Stimulated activated CD4-positive, alpha-beta T cell treated with anti-CD3 and anti-CD28 coated beads, Interleukin-1b, Interleukin-23, amount 100 ng/mL, for 4 hours (primary cell): ENCODE data around the gene MYO1H.

Experiments
- DNase-seq, 2 donors: peaks; one replicate each; pipeline ENCODE4 v3.0.0-alpha.2; 2020; ENCODE audit warnings: low read depth in 2 of 2

MYO1H gene

DNA sequence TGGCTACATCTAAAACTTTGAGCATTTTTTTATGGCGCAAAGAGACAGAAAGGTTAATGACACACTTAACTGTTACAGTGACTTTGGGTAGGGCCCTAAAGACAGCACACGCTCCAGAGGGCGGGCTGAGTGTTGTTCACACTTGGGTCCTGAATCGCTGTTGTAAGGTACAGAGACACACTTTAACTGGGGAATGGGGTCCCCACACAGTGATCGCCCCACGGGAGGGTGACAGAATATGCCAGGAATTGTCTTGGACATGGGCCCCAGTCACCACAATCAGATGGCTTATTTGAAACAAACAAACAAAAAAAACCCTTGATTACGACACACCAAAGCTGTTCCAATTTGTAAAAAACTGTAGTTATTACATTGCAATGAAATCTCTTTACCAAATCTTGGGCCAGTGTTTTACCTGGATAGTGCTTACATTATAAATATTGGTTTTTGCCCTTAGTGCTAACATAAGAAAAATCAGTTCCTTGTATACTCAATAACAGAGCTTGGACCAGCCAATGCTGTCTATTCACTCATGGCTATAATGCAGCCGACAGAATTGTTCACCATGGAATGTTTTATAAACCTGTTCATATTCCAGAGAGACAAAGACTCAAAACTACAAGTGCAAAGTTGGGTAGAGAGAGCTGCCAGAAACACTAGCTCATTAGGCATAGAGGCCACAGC, 101.1 kb downstream of the MYO1H start:
- no peak for DNase-seq

DNA sequence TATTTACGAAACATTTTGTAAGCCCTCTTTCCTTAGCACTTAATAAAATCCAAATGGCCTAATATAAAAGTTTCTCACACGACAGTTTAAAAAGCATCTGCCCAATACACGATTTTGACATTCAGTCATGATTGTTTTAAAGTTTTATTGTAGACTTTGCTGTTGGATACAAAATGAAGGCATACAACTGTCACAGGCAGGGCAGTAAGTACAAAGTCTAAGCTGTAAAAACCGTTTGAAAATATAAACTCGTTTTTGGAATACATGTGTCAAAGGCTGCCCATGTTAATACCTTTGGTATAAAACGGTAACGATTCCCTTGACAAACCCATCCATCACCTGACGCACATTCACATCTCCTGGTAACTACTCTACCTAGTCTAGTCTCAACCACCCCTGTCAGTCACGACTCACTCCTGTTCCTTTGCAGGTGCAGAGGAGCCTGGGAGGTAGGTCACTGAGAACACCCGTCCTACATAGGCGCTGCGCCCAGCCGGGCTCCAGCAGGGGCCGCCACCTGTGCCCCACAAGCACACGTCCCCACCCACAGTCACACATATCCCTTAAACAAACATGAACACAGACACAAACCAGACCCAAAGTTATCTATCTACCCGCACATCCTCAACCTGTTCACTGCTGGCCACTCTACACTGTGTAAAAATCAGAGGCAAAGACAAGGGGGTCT, 102.3 kb downstream of the MYO1H start:
- DNase-seq: no peak

- DNase-seq: no peak
These were observed 103.3 kb downstream of the MYO1H start for GRCh38 chr12:109450980-109451379.

- no peak for DNase-seq
These were observed 103.7 kb downstream of the MYO1H start for GRCh38 chr12:109451400-109451799.

DNA sequence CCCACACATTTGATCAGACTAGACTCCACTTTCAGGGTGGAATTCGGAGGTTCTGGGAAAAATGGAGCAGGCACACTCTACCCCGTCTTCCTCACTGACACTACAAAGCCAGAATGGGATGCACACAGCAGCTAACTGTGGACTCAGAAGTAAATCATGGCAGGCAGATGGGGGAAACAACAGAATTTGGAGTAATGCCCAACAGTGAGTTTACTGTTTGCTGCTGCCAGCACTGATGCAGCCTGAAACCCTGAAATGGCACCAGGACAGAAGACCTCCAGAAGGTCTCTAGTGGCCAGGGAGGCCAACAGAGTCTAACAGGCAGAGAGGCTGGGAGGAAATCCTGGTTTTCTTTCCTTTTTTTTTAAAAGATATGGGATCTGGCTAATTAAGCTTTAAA, 104.8 kb downstream of the MYO1H start:
- no peak for DNase-seq

DNA sequence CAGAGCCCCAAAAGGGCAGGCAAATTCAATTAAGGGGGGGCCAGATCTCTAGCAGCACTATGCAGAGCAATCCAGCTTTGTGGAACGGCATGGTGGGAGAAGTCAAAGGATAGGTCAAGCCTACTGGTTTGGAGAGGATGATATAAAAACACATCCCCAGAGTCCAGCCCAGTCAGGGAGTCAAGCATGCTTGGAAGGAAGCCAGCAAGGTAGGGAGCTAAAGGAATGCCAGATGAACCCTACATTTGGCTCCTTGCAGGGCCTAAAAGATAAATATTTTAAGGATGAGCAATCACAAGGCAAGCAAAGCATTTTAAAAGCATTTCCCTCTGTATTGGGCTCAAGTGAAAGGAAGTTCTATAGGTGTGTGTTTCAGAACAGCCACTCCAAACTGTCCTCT, 108.0 kb downstream of the MYO1H start:
- no peak for DNase-seq

DNA sequence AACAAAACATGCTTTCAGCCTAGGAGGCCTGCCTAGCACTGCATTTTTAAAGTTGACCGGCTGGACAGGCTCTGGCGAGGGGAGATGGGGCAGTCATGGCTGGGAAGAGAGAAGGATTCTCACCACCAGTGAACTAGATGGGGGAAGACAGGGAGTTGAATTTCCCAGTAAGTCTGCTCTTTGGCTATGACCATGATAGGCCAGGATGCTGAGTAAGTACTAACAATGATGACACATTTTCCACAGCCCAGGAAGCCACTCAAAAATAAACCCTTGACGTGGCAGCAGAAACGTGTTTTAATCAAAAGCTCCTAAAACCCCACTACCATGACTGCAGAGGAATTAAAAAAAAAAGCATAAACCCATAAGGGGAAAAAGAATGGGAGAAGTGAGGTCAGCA, 110.4 kb downstream of the MYO1H start:
- no peak for DNase-seq

DNA sequence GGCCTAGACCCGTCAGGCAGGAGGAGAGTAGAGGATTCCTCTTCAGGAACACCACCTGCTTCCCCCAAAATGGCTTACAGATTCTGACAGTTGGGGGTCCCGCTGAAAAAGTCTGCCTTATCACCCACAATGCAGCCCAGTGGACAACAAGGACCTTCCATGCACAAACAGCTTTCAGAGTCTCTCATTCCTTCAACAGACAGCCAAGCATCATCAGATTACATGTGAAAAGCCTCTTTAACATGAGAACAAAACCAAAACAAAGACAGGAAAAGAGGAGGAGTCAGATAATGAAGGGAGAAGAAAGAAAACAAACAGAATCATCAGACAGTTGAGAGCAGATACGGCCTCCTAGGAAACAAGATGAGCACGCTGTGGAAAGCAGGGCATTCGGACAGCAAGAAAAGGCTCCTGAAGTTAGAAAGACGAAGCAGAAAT, 111.1 kb downstream of the MYO1H start:
- no peak for DNase-seq

DNA sequence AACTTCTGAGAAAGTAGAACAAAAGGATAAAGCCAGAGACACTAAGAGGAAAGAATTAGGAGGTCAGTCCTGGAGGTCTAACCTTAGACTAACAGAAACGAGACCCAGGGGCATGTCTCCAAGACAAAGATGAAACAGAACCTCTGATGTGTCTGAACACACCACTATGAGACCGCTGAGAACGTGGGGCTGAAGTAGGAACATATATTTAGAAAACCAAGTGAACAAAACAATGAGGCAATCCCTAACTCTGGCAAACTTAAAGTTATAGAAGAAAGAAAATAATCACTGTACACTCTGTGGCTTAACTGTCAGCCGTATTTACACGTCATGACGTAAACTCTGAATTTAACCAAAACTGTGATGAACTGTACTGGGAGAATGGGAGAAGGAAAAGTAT, 111.5 kb downstream of the MYO1H start:
- DNase-seq: no peak

DNA sequence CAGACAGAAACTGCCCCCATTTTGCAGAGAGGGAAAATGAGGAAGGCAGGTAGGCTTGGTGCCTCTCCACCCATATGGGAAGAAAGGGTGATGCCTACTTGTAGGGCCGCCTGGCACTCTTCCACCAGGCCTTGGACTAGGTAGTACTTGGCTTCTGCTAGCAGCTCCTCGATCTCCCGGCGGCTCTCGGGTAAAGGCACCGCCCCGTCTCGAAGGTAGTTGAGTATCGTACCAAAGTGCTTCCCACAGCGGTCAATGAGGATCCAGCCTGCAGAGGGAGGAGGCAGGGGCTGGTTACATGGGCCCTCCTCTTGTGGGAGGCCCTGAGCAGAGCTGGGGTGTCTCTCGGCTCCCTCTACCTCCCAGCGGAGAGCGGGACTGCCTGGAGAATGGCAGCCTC, 112.8 kb downstream of the MYO1H start:
- DNase-seq: no peak

- DNase-seq: no peak
These were observed 113.5 kb downstream of the MYO1H start for GRCh38 chr12:109461049-109461845.

- DNase-seq: no peak
These were observed 114.4 kb downstream of the MYO1H start for GRCh38 chr12:109461846-109462756.

GRCh38 chr12:109462868-109463692, 115.4 kb downstream of the MYO1H start:
- DNase-seq: no peak

- DNase-seq: no peak
These were observed 116.1 kb downstream of the MYO1H start for GRCh38 chr12:109463756-109464155.

DNA sequence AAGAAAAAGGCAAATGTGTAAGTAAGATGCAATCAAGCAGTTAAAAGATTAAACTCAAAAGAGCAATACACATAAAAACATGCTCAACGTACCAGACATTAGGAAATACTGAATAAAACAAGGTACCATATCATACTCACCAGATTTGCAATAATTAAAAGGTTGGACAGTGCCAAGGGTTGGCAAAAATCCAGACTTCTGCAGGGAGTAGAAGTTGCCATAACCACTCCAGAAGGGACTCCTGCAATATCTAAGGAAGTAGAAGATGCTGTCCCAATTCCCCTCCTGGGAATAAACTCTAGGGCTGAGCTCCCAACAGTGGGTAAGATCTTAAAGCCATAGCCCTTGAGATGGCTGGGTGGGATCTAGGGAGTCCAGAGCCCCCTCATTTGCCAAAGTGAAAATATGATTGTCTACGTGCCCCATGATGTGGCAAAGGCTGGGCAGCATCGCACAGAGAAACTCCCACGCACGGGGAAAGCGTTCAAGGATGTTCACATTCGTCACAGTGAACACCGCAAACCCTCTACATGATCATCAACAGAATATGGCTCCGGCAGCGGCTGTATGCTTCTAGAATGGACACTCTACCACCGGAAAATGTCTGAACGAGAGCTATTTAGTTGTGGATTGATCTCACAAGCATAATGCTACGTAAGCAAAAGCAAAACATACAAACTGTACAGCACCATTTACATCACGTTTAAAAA, 117.1 kb downstream of the MYO1H start:
- no peak for DNase-seq

- DNase-seq: no peak
These were observed 118.6 kb downstream of the MYO1H start for GRCh38 chr12:109466305-109466704.

GRCh38 chr12:109466821-109467220, 119.1 kb downstream of the MYO1H start:
- no peak for DNase-seq

- no peak for DNase-seq
These were observed 120.4 kb downstream of the MYO1H start for GRCh38 chr12:109467978-109468676.

- no peak for DNase-seq
These were observed 121.8 kb downstream of the MYO1H start for GRCh38 chr12:109469517-109469916.

GRCh38 chr12:109473006-109473405, 125.3 kb downstream of the MYO1H start:
- no peak for DNase-seq
